ENCODE measurements around the gene EML6. TPM values are rescaled to one million over a fixed set of nuclear protein-coding genes. Genes with fewer than 3 reads are reported as not detected.
"Not testable (repeated sequence)": the region's sequence is repeated elsewhere in the genome, so short reads cannot be mapped to it uniquely, and the experiment has no call there.

The EML6 gene
- total RNA-seq: 1.6 TPM

DNA sequence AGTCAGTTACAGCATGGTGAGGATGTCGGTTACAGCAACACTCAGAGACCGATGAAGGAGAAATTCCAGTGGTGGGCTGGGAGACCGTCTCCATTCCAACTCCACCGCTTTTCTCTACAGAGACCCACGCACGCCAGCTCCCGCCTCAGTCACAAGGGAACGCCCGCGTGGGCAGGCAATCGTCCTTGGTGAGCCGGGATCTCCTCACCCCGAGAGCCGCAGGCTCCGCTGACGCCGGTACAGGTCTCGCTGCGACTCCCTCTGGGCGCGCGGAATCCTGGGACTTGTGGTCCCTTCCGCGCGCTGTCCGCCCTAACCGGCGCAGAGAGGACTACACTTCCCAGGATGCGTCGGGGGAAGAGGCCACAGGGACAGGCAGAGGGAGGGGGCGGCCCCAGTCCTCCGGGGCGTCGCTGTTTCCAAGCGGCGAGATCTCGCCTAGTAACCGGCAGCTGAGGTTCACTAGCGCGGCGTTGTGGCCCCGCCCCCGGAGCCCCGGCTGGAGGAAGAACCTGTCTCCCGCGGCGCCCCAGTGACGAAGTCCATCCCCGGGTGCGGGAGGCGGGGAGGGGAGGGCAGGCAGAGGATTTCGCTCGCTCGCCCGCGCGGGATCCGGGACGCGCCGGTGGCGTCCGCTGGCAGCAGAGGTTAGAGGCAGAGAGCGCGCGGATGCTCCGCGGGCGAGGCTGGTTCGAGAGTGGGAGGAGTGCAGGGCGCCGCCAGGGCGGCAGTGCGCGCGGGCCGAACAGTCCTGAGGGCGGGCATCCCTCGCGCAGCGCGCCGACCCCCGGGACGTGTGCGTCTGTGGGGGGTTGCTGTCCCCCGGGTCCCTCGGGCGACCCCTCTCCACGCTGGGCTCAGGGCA is at the start of gene EML6:
TSS of gene EML6 (plus strand) at position 532 of the 865 bp plus-strand sequence. CDS start 1,400 bp downstream, outside the sequence.
- DNase-seq (ENCODE audit: low spot score) (peak; percentile 99), ATAC-seq (peak; percentile 97)

DNA sequence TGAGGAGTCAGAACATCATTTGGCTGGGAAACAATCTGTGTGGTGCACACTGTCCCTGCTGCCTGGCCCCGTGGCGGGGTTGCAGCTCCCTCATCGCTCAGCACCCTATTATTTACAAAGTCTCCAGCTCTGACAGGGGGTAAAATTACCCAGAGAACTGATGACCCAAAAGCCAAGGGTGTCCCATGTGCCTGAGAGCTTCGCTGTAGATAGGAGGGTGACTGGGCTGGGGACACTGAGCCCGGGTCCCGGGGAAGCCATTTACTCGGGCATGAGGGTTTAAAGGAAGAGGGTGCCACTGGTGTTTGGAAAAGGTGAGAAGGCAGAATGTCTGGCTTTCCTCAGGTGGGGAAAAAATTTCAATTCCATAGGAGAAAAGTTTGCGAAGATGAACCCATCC is 48.2 kb upstream of the EML6 start:
- no peak for DNase-seq (ENCODE audit: low spot score)
- ATAC-seq: no peak

DNA sequence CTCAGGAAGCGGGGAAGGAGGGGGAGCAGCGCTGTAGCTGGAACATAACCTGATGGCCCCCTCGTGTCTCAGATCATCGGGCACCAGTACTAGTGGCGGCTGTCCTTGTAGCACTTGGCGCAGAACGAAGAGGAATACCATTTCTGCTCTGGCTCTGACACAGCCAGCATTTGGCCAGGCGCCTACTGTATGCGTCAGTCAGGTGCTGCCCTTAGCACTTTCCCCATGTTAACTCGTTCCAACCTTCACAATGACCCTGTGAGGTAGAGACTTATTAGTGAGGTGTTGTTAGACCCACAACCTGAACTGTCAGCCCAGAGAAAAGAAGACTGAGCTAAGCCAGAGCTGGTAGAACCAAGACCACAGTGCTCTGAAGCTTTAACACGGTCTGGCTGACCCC is 47.7 kb upstream of the EML6 start:
- DNase-seq (ENCODE audit: low spot score): no peak
- ATAC-seq: peak; percentile 50

DNA sequence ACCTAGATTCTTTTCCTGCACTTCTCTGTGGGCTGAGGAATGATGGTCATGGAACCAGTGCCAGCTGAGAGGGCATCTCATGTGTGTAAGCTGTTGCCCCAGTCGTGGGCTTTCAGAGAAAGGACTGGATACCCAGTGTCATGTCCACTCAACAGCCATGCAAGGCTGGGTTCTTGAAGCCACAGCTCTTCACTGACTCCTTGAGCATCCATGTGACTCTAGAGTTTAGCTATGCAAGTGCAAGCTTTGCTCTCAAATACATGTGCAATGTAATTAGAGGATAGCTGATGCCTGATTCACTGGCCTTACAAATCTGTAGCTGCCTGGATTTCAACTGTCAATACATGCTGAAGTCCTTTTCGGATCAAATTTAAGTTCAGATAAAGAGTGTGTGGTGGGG is 46.8 kb upstream of the EML6 start:
- DNase-seq (ENCODE audit: low spot score) (no peak), ATAC-seq (no peak)

DNA sequence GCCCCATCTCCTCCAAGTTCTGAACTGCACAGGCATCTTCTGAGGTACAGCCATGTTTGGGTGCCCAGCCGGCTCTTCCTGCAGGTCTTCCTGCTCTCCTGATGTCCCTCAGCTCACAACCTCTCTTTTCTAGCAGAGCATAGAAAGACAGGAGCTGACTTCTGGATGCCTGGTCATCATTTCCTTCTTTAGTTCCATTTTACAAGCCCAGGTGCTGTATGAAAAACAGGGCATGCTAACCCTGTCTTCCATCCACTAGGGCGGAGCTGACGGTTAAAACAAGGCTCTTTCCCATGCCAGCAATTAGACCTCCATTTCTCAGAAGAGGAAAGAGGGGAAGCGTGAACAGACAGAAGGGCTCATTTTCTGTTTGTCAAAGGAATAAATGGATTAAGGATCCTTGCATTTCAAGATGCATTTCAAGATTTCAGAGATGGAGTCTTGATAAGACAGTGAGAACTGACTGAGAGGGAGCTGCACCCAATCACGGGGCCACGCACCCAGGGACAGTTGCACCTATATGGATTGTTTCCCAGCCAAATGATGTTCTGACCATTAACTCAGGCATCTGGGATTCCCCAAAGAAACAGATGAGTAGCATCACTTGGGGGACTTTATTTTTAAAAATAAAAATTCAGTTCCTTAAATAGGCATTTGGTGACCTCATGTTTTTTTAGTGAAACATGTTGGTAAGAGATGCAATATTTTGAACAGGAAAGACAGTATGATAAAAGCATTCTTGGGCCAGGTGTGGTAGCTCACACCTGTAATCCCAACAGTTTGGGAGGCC is 45.8 kb upstream of the EML6 start:
- ATAC-seq (no peak), DNase-seq (ENCODE audit: low spot score) (no peak)

DNA sequence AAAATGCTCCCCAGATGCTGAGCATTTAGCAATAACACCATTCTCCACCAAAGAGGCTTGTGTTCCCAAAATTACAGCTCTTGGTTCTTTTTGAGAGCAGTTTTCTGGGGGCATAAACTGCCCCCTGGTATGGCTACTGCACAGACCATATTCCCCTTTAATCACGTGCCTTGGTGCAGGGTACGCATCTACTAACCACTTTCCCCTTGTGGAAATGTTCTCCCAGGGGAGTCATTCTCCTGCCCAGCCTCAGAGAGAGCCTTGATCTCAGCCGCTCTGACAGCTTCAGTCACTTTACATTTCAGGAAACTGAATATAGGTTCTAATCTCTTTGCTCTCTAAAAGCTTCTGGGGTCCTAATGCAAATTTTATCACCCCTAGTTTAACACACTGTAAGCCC is 44.7 kb upstream of the EML6 start:
- ATAC-seq (no peak), DNase-seq (ENCODE audit: low spot score) (no peak)

DNA sequence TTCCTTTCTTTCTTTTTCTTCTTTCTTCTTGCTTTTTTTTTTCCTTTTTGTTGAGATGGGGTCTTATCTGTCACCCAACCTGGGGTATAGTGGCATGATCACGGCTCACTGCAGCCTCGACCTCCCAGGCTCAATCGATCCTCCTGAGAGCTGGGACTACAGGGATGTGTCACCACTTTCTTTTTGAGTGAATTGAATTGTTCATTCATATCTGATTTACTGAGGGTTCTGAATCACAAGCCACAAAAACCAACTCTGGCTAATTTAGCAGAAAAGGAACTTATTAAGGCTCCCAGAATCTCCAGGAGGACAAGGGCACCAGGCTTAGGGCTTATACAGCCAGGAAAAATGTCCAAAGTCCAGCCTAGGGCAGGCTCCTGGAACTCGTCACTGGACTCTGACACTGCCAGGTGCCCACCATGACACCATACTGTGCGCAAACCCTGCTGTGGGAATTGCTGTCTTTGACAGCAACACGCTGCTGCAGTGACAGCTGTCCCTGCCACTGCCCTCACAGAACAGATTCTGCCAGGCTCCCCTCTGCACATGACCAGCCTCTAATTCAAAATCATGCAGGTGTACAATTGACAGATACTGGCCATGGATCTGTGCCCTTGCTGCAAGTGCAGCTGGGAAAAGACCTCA is 42.9 kb upstream of the EML6 start:
- DNase-seq (ENCODE audit: low spot score): no peak
- ATAC-seq: peak; percentile 75

DNA sequence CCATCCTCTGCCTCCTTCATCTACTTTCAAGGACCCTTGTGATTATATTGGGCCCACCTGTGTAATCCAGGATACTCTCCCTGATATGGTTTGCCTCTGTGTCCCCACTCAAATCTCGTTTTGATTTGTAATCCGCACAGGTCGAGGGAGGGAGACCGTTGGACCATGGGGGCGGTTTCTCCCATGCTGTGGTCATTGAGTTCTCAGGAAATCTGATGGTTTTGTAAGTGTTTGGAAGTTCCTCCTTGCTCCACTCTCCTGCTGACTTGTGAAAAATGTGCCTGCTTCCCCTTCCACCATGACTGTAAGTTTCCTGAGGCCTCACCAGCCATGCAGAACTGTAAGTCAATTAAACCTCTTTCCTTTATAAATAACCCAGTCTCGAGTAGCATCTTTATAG is 42.0 kb upstream of the EML6 start:
- ATAC-seq (no peak), DNase-seq (ENCODE audit: low spot score) (no peak)

DNA sequence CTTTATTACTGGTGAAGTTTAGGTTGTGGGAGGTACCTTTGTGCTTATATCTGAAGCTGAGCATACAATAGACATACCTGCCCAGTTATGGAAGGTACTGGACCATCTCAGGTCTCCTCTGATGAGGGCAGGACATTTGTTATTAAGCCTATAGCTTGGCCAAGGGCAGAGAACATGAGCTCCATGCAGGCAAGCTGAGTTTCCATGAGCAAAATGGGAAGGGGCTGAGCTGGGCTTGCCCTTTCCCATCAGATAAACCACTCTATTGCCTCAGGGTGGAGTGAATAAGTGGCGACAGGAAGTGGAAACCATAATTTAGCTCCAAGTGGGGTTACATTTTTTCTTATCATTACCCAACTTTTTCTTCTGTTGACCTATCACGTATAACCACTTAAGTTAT is 39.9 kb upstream of the EML6 start:
- DNase-seq (ENCODE audit: low spot score) (no peak), ATAC-seq (no peak)

DNA sequence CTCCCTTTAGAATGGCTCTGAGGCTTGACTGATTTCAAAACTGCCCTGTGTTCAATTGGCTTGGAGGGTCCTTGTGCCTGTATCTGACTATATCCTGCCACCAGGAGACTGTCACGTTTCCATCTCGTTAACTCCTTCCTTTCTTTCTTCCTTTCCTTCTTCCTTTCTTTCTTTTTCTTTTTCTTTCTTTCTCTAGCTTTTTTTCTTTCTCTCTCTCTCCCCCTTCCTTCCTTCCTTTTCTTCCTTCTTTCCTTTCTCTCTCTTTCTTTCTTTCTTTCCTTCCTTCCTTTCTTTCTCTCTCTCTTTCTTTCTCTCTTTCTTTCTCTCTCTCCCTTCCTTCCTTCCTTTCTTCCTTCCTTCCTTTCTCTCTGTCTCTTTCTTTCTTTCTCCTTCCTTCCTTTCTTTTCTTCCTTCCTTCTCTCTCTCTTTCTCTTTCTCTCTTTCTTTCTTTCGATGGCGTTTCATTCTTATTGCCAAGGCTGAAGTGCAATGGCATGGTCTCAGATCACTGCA is 38.1 kb upstream of the EML6 start:
- ATAC-seq (no peak), DNase-seq (ENCODE audit: low spot score) (no peak)

DNA sequence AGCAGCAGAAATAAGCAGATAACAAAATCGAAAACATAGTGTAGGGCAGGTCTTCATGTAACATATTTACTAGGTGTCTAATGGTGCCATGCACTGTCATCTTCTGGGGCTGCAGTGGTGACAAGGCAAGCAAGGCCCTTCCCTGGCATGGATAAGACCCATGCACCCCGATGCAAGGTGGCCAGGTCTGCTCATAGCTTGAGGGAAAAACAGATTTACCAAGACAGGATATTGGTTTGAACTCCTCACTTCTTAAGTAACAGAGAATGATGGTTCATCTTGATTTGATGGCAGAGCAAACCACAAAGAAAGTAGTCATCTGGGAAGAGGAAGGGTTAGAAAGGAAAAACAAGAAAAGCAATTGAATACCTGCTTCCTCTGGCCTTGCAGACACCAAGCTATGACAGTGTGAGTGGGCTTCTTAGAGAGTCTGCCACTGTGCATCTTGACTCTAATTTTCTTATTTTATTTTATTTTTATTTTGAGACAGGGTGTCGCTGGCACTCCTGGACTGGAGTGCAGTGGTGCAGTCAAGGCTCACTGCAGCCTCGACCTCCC is 35.8 kb upstream of the EML6 start:
- DNase-seq (ENCODE audit: low spot score): no peak

DNA sequence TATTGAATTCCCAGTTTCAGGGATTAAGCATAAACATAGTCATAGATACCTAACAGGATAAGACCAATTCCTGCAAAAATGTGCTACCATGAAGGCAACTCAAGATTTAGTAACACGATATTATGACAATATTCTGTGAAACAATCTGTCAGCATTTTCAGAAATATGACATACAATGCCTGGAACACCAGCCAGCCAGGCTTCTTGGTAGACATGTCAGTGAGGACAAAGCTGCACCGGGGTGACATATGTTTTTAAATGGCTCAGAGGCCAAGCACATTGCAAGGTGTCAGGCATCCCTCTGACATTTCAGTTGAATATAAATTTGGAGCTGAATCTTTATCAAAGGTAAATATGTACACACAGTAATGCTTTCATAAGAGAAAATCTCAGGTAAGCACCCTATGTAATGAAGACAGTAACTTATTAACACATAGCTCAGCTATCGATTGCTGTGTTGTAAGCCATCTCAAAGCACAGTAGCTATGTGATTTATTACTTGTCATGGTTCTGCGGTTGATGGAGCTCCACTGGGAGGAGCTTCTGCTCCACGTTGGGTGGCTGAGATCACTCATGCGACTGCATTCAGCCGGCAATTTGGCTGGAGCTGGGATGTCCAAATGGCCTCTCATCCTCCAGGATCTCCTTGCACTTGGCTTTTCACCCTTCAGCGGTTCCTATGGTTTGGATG is 31.9 kb upstream of the EML6 start:
- ATAC-seq (peak; percentile 42), DNase-seq (ENCODE audit: low spot score) (no peak)

More for the DNA sequence above, 35.8 kb upstream of the EML6 start:
- no peak for ATAC-seq

DNA sequence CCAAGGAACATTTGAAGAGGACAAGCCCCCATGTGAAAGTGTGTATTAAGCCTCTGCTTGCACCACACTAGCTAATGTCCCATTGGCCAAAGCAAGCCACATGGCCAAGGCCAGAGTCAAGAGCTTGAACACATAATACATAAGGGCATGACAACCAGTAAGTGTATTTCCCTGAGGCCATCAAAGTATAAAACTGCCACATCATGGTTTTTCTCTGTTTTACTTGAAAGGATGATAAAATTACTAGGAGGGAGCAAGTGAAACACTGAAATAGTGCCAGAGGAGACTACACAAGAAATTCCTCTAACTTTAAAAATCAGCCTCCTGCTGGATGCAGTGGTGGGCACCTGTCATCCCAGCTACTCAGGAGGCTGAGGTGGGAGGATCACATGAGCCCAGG is 30.9 kb upstream of the EML6 start:
- DNase-seq (ENCODE audit: low spot score) (no peak), ATAC-seq (no peak)

DNA sequence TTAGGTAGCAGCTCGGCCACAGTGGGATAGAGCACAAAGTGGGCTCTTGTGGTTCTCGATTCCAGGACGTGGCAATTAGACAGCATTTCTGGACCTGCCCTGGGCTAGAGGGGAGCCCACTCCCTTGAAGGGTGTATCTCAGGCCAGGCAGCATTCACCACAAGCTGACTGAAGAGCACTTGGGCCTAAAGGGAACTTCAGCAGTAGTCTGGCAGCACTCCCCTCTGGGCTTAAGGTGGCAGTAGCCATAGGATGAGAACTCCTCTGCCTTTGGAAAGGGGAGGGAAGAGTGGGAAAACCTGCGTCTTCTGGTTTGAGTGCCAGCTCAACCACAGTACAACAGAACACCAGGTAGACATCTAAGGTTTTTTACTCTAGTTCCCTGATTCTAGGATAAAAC is 28.1 kb upstream of the EML6 start:
- no peak for ATAC-seq
- no peak for DNase-seq (ENCODE audit: low spot score)

DNA sequence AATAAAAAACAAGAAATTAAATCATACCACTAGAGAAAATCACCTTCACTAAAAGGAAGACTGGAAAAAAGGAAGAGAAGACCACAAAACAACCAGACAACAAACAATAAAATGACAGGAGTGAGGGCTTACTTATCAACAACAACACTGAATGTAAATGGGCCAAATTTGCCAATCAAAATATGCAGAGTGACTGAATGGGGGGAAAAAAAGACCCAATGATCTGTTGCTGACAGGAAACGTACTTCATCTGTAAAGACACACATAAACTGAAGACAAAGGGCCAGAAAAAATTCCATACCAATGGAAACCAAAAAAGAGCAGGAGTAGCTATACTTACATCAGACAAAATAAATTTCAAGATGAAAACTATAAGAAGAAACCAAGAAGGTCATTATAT is 25.5 kb upstream of the EML6 start:
- no peak for ATAC-seq
- DNase-seq (ENCODE audit: low spot score): no peak

DNA sequence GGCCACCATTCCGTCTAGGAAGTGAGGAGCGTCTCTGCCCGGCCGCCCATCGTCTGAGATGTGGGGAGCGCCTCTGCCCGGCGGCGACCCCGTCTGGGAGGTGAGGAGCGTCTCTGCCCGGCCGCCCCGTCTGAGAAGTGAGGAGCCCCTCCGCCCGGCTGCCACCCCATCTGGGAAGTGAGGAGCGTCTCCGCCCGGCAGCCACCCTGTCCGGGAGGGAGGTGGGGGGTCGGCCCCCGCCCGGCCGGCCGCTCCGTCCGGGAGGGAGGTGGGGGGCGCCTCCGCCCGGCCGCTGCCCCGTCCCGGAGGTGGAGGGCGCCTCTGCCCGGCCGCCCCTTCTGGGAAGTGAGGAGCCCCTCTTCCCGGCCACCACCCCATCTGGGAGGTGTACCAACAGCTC is 24.5 kb upstream of the EML6 start:
- ATAC-seq; DNase-seq (ENCODE audit: low spot score): not testable (repeated sequence)

DNA sequence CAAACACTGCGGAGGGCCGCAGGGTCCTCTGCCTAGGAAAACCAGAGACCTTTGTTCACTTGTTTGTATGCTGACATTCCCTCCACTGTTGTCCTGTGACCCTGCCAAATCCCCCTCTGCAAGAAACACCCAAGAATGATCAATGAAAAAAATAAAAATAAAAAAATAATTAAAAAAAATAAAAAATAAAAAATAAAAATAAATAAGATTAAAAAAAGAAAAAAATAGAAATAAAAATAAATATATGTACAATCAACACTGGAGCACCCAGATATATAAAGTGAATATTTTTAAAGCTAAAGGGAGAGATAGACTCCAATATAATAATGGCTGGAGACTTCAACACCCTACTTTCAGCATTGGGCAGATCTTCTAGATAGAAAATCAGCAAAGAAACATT is 23.8 kb upstream of the EML6 start:
- ATAC-seq: no peak

DNA sequence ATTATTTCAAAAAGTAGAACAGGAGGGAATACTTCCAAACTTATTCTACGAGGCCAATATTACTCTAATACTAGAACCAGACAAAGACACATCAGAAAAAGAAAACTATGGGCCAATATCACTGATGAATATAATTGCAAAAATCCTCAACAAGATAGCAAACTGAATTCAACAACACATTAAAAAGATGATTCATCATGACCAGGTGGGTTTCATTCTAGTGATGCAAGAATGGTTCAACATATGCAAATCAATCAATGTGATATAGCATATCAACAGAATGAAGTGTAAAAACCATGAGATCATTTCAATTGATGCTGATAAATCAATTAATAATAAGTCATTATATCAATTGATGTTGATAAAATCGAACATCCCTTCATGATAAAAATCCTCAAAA is 22.4 kb upstream of the EML6 start:
- no peak for ATAC-seq

More for the DNA sequence above, 23.8 kb upstream of the EML6 start:
- no peak for DNase-seq (ENCODE audit: low spot score)

DNA sequence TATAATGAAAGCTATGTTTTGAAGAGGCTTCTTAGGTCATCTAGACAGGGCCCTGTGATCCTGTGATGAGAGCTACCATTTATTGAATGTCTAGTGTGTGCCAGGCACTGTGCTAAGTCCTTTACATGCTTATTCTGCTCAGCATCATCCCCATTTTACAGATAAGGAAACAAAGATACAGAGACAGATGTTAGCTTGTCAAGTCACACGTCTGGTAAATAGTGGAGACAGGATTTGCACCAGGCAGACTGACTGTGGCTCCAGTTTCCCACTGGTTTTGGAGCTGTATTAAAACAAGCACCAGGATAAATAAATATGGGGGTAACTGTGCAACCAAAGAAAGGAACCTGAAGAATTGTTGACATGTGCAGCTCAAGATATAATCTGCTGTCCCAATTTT is 19.2 kb upstream of the EML6 start:
- DNase-seq (ENCODE audit: low spot score): no peak
- no peak for ATAC-seq

More for the DNA sequence above, 22.4 kb upstream of the EML6 start:
- DNase-seq (ENCODE audit: low spot score): no peak
